Activated CD8-positive, alpha-beta memory T cell treated with anti-CD3 and anti-CD28 coated beads, Interleukin-2, amount 50 U/mL, for 48 hours (primary cell): ENCODE data around the gene ZC3H10.
"Not testable (repeated sequence)": the region's sequence is repeated elsewhere in the genome, so short reads cannot be mapped to it uniquely, and the experiment has no call there.

Experiments used
- DNase-seq: peaks from one replicate; pipeline ENCODE4 v3.0.0-alpha.2; 2020

ZC3H10 gene

DNA sequence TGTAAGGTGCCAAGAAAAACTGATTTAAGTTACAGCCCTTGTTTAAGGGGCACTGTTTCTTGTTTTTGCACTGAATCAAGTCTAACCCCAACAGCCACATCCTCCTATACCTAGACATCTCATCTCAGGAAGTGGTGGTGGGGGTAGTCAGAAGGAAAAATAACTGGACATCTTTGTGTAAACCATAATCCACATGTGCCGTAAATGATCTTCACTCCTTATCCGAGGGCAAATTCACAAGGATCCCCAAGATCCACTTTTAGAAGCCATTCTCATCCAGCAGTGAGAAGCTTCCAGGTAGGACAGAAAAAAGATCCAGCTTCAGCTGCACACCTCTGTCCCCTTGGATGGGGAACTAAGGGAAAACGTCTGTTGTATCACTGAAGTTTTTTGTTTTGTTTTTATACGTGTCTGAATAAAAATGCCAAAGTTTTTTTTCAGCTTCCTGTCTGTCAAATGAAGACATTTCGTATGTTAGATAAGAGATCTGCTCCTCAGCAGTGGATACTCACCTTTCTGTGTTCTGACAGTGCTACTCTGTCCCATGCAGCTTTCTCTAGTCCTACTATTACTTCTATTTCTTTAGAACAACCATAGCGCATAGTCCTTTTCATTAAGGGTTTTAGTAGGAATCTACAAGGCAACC lies 14.9 kb upstream of the ZC3H10 start:
- DNase-seq, result no peak

DNA sequence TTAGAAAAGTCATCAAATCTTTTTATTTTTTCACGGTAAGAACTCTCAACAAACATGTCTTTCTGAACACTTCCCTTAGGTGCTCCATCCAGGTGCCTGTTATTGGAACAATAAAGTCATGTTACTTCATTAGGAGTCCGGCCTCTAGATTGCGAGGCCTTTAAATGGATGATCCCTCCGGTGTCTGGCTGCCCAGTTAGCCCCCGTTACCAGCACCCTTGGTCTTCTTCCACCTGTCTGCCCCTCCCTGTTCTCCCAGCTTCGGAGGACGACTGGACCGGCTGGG lies 14.3 kb upstream of the ZC3H10 start:
- DNase-seq, result no peak

DNA sequence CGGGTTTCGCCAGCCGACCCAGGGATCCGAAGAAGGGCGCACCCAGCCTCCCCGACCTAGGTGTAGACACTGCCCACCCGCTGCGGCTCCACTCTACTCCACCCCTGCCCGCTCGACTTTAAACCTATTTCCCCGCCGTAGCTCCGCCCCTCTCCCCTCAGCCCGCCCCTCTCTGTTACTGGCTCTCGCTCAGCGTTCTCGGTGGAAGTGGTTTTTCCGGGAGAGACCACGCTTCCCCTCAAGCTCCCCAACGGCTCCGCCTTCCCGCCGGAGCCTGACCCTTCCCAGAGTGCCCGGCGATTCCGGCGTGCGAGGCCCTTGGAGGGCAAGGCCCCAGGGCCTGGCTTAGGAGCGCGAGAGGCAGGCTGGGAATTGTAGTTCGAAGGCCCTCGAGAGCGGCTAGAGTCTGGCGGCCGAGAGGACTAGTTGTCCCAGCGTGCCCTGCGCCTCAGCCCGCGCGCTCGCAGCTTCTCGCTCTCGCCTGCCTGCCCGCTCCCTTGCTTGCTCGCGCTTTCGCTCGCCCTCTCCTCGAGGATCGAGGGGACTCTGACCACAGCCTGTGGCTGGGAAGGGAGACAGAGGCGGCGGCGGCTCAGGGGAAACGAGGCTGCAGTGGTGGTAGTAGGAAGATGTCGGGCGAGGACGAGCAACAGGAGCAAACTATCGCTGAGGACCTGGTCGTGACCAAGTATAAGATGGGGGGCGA lies 13.8 kb upstream of the ZC3H10 start, which contains the start of gene PA2G4:
Gene PA2G4, plus strand, starts transcription at position 451 of the 706 bp plus-strand sequence. Its CDS starts 179 bp downstream, at position 630.
- peak; percentile 97 for DNase-seq

GRCh38 chr12:56104815-56105608 lies 13.1 kb upstream of the ZC3H10 start:
- DNase-seq, result peak; percentile 73

- DNase-seq, result no peak
Measured at GRCh38 chr12:56105609-56105902, 12.5 kb upstream of the ZC3H10 start.

GRCh38 chr12:56107242-56107641 lies 10.8 kb upstream of the ZC3H10 start:
- no peak for DNase-seq

- DNase-seq, result no peak
Measured at GRCh38 chr12:56110571-56110970, 7.5 kb upstream of the ZC3H10 start.

GRCh38 chr12:56114084-56114483 lies 4.0 kb upstream of the ZC3H10 start:
- no peak for DNase-seq

DNA sequence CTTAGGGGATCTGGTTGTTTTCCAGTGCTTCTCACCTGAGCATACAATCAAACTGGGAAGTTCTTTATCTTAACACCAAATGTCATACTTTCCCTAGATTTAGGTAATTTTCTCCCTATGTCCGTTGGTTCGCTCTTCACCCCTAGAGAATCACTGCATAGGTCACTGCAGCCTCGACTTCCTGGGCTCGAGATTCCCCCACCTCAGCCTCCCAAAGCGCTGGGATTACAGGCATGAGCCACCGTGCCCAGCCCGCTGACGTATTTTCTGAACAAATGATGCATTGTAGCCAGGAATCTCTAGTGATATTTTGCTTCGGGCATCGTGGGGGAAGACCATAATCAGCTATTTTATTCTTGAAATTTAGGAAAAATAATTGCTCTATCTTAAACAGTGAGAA lies 2.7 kb upstream of the ZC3H10 start:
- DNase-seq, result no peak

- peak; percentile 97 for DNase-seq
Measured at GRCh38 chr12:56116267-56117081, 1.6 kb upstream of the ZC3H10 start, which contains the start of gene RPL41. TSS of gene RPL41 (plus strand) at chr12:56116633.

DNA sequence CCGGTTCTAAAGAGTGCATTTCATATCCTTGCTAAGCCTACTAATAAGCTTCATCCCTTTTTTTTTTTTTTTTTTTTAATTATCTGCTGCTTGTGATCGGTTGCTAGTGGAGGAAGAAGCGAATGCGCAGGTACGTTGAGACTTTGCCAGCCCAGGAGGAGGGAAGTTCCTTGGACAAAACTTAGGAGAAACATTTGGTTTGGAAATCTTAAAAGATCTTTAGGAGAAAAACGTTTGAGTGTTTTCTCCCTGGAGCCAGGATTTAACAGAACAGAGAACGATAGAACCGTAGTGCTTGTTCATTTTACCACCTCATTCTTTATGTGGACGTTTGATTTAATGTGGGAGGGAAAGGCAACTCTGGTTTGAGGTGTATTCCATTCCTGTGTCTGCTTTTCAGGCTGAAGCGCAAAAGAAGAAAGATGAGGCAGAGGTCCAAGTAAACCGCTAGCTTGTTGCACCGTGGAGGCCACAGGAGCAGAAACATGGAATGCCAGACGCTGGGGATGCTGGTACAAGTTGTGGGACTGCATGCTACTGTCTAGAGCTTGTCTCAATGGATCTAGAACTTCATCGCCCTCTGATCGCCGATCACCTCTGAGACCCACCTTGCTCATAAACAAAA lies 872 bp upstream of the ZC3H10 start:
- DNase-seq, result not testable (repeated sequence)

GRCh38 chr12:56118688-56119357 lies 757 bp downstream of the ZC3H10 start:
- no peak for DNase-seq

- peak; percentile 68 for DNase-seq
Measured at GRCh38 chr12:56119361-56119796, 1.3 kb downstream of the ZC3H10 start.

GRCh38 chr12:56120158-56120846 lies 2.2 kb downstream of the ZC3H10 start:
- no peak for DNase-seq

DNA sequence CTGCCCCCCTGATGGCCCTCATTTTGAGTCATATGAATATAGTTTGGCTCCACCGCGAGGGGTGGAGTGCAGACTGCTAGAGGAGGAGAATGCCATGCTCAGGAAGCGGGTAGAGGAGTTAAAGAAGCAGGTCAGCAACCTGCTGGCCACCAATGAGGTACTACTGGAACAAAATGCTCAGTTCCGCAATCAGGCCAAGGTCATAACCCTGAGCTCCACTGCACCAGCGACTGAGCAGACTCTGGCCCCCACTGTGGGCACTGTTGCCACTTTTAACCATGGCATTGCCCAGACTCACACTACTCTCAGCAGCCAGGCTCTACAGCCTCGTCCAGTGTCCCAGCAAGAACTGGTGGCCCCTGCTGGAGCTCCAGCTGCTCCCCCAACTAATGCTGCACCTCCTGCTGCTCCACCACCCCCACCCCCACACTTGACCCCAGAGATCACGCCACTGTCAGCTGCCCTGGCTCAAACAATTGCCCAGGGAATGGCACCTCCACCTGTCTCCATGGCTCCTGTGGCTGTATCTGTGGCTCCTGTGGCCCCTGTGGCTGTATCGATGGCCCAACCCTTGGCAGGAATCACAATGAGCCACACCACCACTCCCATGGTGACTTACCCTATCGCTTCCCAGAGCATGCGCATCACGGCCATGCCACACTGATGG lies 3.3 kb downstream of the ZC3H10 start:
- DNase-seq, result no peak

- DNase-seq, result no peak
Measured at GRCh38 chr12:56122637-56123036, 4.6 kb downstream of the ZC3H10 start.

DNA sequence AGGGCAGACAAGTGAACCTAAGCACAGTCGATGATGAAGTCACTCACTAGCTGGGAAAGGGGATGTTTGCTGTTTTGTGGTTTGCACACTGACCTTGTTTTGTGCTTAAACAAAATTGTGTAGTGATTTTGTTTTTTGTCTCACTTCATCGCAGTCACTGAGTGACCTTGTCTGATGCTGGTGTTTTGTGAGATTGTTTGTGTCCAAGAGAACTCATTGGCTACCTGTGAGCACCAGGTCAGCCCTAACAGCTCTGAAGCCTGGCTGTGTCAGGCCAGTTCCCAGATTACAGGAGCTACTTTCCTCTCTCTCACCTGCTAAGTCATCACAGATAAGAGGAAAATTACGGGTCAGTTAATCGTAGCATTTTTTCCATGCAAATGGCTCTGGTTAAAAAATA lies 6.1 kb downstream of the ZC3H10 start:
- no peak for DNase-seq

GRCh38 chr12:56126732-56127239 lies 8.7 kb downstream of the ZC3H10 start:
- DNase-seq, result no peak

- no peak for DNase-seq
Measured at GRCh38 chr12:56127485-56127887, 9.4 kb downstream of the ZC3H10 start.

DNA sequence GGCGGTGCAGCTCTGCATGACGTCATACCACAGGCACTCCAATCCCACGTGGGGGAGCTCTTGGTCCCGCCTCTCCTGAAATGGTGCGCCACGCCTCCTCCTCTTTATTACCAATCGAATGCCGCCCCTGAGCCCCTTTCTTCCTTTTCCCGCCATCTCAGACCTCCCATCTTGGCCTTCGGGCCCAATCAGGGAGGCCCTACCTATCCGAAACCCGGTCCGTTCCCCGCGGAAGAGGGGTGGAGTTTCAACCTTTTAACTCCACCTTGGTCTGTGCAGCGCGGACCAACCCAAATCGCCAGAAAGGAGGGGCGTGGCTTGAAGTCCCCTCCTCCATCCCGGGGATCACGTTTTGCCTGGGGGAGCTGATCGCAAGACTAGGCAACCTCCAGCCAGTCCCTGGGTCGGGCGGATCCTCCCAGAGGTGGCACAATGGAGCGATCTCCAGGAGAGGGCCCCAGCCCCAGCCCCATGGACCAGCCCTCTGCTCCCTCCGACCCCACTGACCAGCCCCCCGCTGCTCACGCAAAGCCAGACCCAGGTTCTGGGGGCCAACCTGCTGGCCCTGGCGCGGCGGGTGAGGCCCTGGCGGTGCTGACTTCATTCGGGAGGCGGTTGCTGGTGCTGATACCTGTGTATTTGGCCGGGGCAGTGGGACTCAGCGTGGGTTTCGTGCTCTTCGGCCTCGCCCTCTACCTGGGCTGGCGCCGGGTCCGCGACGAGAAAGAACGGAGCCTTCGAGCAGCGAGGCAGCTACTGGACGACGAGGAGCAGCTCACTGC lies 10.0 kb downstream of the ZC3H10 start, which contains the start of gene ESYT1:
Gene ESYT1, plus strand, starts transcription at position 380 of the 782 bp plus-strand sequence. Its CDS starts 53 bp downstream, at position 433.
- DNase-seq, result peak; percentile 93
